H1 (cell line): ENCODE measurements around the gene CNDP2. TPM values are rescaled to one million over a fixed set of nuclear protein-coding genes. Genes with fewer than 3 reads are reported as not detected.
A peak's percentile ranks its signal among the peaks of the same experiment; 100 is the strongest.

Experiments used
- CTCF ChIA-PET: fragments of 300-600 bp; sonication (Branson Sonifier 250); formaldehyde crosslinking; loops from one replicate; lab custom pipeline; 2021; ENCODE audit not compliant: partially characterized antibody; lab: Charles Lee
- POLR2A ChIA-PET: fragments of 300-600 bp; sonication (Branson Sonifier 250); formaldehyde crosslinking; loops from one replicate; lab custom pipeline; 2021; ENCODE audit warnings: inconsistent platforms; ENCODE audit not compliant: partially characterized antibody; lab: Charles Lee
- DNase-seq, 2 experiments: peaks; one replicate each; pipeline versions ENCODE4 v3.0.0 to v3.0.0-alpha.2; 2010 to 2022; ENCODE audit warnings: low spot score in 2 of 2, low read depth in 1 of 2, mixed read lengths in 1 of 2
- FAIRE-seq: peaks from 2 replicates; lab custom pipeline; 2011; peaks lifted over from hg19 to GRCh38; lab: Jason Lieb, UNC
- H2AFZ ChIP-seq: 2 replicates; pipeline ENCODE4 v1.8.1; 2012; ENCODE audit warnings: low read length, inconsistent platforms
- H2AK5ac ChIP-seq: 2 replicates; pipeline ENCODE4 v1.6.1; 2013; ENCODE audit warnings: low read depth, low read length
- H2BK120ac ChIP-seq: replicated peaks from 2 replicates; pipeline ENCODE3; 2013; ENCODE audit warnings: low read depth, low read length, inconsistent platforms
- H2BK12ac ChIP-seq: 2 replicates; pipeline ENCODE4 v1.6.1; 2013; ENCODE audit warnings: low read depth, low read length
- H2BK15ac ChIP-seq: 2 replicates; pipeline ENCODE4 v1.6.1; 2013; ENCODE audit warnings: low read length
- H2BK20ac ChIP-seq: 2 replicates; pipeline ENCODE4 v1.6.1; 2013; ENCODE audit warnings: low read length
- H2BK5ac ChIP-seq: 2 replicates; pipeline ENCODE4 v1.6.1; 2013; ENCODE audit warnings: low read depth, low read length
- H3K14ac ChIP-seq: 2 replicates; pipeline ENCODE4 v1.6.1; 2013; ENCODE audit warnings: inconsistent platforms; ENCODE audit not compliant: insufficient read length
- H3K18ac ChIP-seq: 2 replicates; pipeline ENCODE4 v1.6.1; 2013; ENCODE audit warnings: low read length; ENCODE audit errors: extremely low read depth
- H3K23ac ChIP-seq: 2 replicates; pipeline ENCODE4 v1.6.1; 2013; ENCODE audit warnings: inconsistent platforms; ENCODE audit not compliant: insufficient read length
- H3K23me2 ChIP-seq: 2 replicates; pipeline ENCODE4 v1.6.1; 2013; ENCODE audit warnings: low read depth, low read length
- H3K27ac ChIP-seq: 2 replicates; pipeline ENCODE4 v1.6.1; 2011; ENCODE audit warnings: low read depth, low read length, inconsistent platforms
- H3K27me3 ChIP-seq, 4 experiments: replicated peaks in 1 of 4; 1 replicate in 1 of 4; 2 replicates in 3 of 4; pipeline versions ENCODE4 v1.6.1 to v1.8.1; 2011 to 2013; ENCODE audit warnings: low read length in 3 of 4, mild to moderate bottlenecking in 3 of 4, inconsistent platforms in 2 of 4, mixed read lengths in 2 of 4, moderate library complexity in 1 of 4; ENCODE audit not compliant: control insufficient read depth in 3 of 4, insufficient read depth in 3 of 4; ENCODE audit errors: extremely low read depth in 1 of 4
- H3K36me3 ChIP-seq, 4 experiments: 2 replicates each; pipeline versions ENCODE4 v1.6.1 to v1.8.1; 2011 to 2013; ENCODE audit warnings: mild to moderate bottlenecking in 4 of 4, low read length in 3 of 4, moderate library complexity in 2 of 4, control low read depth in 1 of 4, inconsistent platforms in 1 of 4; ENCODE audit not compliant: insufficient read depth in 4 of 4, control insufficient read depth in 2 of 4
- H3K4ac ChIP-seq: replicated peaks from 2 replicates; pipeline ENCODE3; 2013; ENCODE audit warnings: low read length, low read depth, mixed read lengths, inconsistent platforms; ENCODE audit not compliant: insufficient read length
- H3K4me1 ChIP-seq, 4 experiments: replicated peaks in 1 of 4; 1 replicate in 1 of 4; 2 replicates in 3 of 4; pipeline versions ENCODE4 v1.6.1 to v1.8.1; 2011 to 2013; ENCODE audit warnings: low read length in 3 of 4, inconsistent platforms in 2 of 4, mixed read lengths in 1 of 4; ENCODE audit not compliant: insufficient read depth in 4 of 4, control insufficient read depth in 3 of 4
- H3K4me2 ChIP-seq, 2 experiments: 2 replicates each; pipeline versions ENCODE4 v1.6.1 to v1.8.1; 2011 to 2013; ENCODE audit warnings: low read depth in 2 of 2, low read length in 2 of 2, control low read depth in 1 of 2, inconsistent platforms in 1 of 2, mild to moderate bottlenecking in 1 of 2; ENCODE audit not compliant: insufficient read depth in 1 of 2
- H3K4me3 ChIP-seq, 4 experiments: fragments of 200-600, 300-600 bp in 1 of 4; sonication (generic), shearing (Covaris generic), sonication (Bioruptor Twin) in 1 of 4; 2 replicates each; pipeline versions ENCODE4 v1.5.1 to v1.8.1; 2011 to 2016; ENCODE audit warnings: low read length in 4 of 4, low read depth in 3 of 4, control low read depth in 2 of 4, inconsistent platforms in 2 of 4, mild to moderate bottlenecking in 2 of 4, mixed read lengths in 1 of 4, moderate library complexity in 1 of 4; ENCODE audit not compliant: insufficient read depth in 2 of 4; ENCODE audit errors: extremely low read depth in 1 of 4
- H3K56ac ChIP-seq: replicated peaks from 2 replicates; pipeline ENCODE3; 2013; ENCODE audit warnings: low read depth, mild to moderate bottlenecking, mixed read lengths, low read length, inconsistent platforms; ENCODE audit not compliant: insufficient read length
- H3K79me1 ChIP-seq: 2 replicates; pipeline ENCODE4 v1.6.1; 2013; ENCODE audit warnings: low read depth, low read length, control low read depth
- H3K79me2 ChIP-seq, 2 experiments: 2 replicates each; pipeline versions ENCODE4 v1.6.1 to v1.8.1; 2012 to 2013; ENCODE audit warnings: low read length in 2 of 2, mild to moderate bottlenecking in 2 of 2, inconsistent platforms in 1 of 2; ENCODE audit not compliant: insufficient read depth in 2 of 2, control insufficient read depth in 1 of 2
- H3K9ac ChIP-seq, 4 experiments: replicated peaks in 1 of 4; 1 replicate in 1 of 4; 2 replicates in 3 of 4; pipeline versions ENCODE4 v1.6.1 to v1.8.1; 2011 to 2013; ENCODE audit warnings: low read depth in 3 of 4, low read length in 3 of 4, control low read depth in 2 of 4, mild to moderate bottlenecking in 2 of 4, moderate library complexity in 2 of 4, inconsistent platforms in 1 of 4; ENCODE audit errors: extremely low read depth in 1 of 4
- H3K9me3 ChIP-seq, 2 experiments: 2 replicates each; pipeline versions ENCODE4 v1.6.1 to v1.8.1; 2012 to 2013; ENCODE audit warnings: mild to moderate bottlenecking in 2 of 2, moderate library complexity in 2 of 2, control low read depth in 1 of 2, inconsistent platforms in 1 of 2, low read depth in 1 of 2, low read length in 1 of 2, mixed read lengths in 1 of 2; ENCODE audit not compliant: insufficient read depth in 2 of 2
- H4K20me1 ChIP-seq, 2 experiments: replicated peaks in 1 of 2; 2 replicates each; pipeline versions ENCODE3 to v1.8.1; 2011 to 2013; ENCODE audit warnings: inconsistent platforms in 2 of 2, low read length in 2 of 2, mild to moderate bottlenecking in 1 of 2; ENCODE audit not compliant: insufficient read depth in 2 of 2, control insufficient read depth in 1 of 2
- H4K5ac ChIP-seq: 2 replicates; pipeline ENCODE4 v1.6.1; 2013; ENCODE audit warnings: low read length, low read depth, mixed read lengths, inconsistent platforms; ENCODE audit not compliant: insufficient read length
- H4K8ac ChIP-seq: 2 replicates; pipeline ENCODE4 v1.8.0; 2013; ENCODE audit warnings: mild to moderate bottlenecking, moderate library complexity, low read length, inconsistent platforms; ENCODE audit not compliant: insufficient read depth; ENCODE audit errors: extremely low read depth
- H4K91ac ChIP-seq: replicated peaks from 2 replicates; pipeline ENCODE3; 2013; ENCODE audit warnings: low read length, mixed read lengths, inconsistent platforms; ENCODE audit not compliant: insufficient read length
- BACH1 ChIP-seq: IDR thresholded peaks from 2 replicates; pipeline ENCODE4 v1.6.1; 2012; ENCODE audit warnings: low read length, improper control_type of control experiment
- CEBPB ChIP-seq: IDR thresholded peaks from 2 replicates; pipeline ENCODE4 v1.6.1; 2012; ENCODE audit warnings: low read depth, low read length
- CREB1 ChIP-seq: IDR thresholded peaks from 2 replicates; pipeline ENCODE4 v1.6.1; 2012; ENCODE audit warnings: inconsistent platforms
- EGR1 ChIP-seq: IDR thresholded peaks from 2 replicates; pipeline ENCODE4 v1.6.1; 2011; ENCODE audit warnings: low read depth, low read length, borderline replicate concordance
- JUN ChIP-seq: IDR thresholded peaks from 2 replicates; pipeline ENCODE4 v1.6.1; 2011; ENCODE audit warnings: low read depth, mild to moderate bottlenecking, improper control_type of control experiment, low read length
- SAP30 ChIP-seq: fragments of 300-600 bp; sonication (generic); IDR thresholded peaks from 2 replicates; pipeline ENCODE4 v1.7.1; 2012; ENCODE audit warnings: low read length, moderate library complexity, mild to moderate bottlenecking, inconsistent platforms; ENCODE audit not compliant: insufficient read depth, insufficient replicate concordance
- SP2 ChIP-seq: IDR thresholded peaks from 2 replicates; pipeline ENCODE4 v1.6.1; 2012; ENCODE audit warnings: mild to moderate bottlenecking, low read length, inconsistent platforms
- TAF1 ChIP-seq: IDR thresholded peaks from 2 replicates; pipeline ENCODE4 v1.6.1; 2011; ENCODE audit warnings: mild to moderate bottlenecking, low read depth, low read length
- WGBS, 2 experiments: shearing (Covaris generic) in 1 of 2; methylation state at CpG; one replicate each; pipeline versions ENCODE4 v1.1.6 to v1.1.7; 2013 to 2015; ENCODE audit warnings: low lambda C conversion rate in 2 of 2, mixed read lengths in 2 of 2, inconsistent platforms in 1 of 2, low coverage in 1 of 2, missing lambda C conversion rate in 1 of 2; ENCODE audit not compliant: insufficient replicate concordance in 2 of 2, insufficient coverage in 1 of 2, insufficient read length in 1 of 2; ENCODE audit errors: extremely low coverage in 1 of 2, missing lambda C conversion rate in 1 of 2; 5-methylcytosine and 5-hydroxymethylcytosine counted together
- polyA plus RNA-seq, 7 experiments: library from polyadenylated mRNA; depleted of rRNA in 3 of 7; stranded (reverse) in 5 of 7; unstranded in 2 of 7; fragments of >200 nt in 5 of 7; fragments of 200-250 nt in 2 of 7; gene quantifications; 1 replicate in 5 of 7; 2 replicates in 1 of 7; 4 replicates in 1 of 7; pipeline versions ENCODE4 v1.2.1 to v1.2.3, GENCODE V29; 2011 to 2013; ENCODE audit warnings: missing spikeins in 2 of 7, mixed read lengths in 2 of 7
- total RNA-seq: library from RNA; stranded (reverse); fragmentation: NEBNext Ultra II Directional; extraction: Animal tissue kit (Norgen Biotek cat#: 25700); gene quantifications from 2 replicates; pipeline ENCODE4 v1.2.1, GENCODE V29; 2021
- TF ChIP-seq, protein P1 (sequence below), 3 experiments: IDR thresholded peaks; 1 replicate in 2 of 3; 2 replicates in 1 of 3; pipeline versions ENCODE4 v1.5.1 to v1.6.1; 2011; ENCODE audit warnings: low read length in 3 of 3, mild to moderate bottlenecking in 3 of 3, inconsistent platforms in 2 of 3, low read depth in 1 of 3, moderate library complexity in 1 of 3; ENCODE audit not compliant: insufficient read depth in 1 of 3; ENCODE audit errors: control extremely low read depth in 1 of 3

Gene CNDP2
- total and polyA plus RNA-seq, 2 of the 8 experiments (the other 6 are each of a cell fraction or from before 2014, with no cell fraction given) = 71.8 to 243 TPM

DNA sequence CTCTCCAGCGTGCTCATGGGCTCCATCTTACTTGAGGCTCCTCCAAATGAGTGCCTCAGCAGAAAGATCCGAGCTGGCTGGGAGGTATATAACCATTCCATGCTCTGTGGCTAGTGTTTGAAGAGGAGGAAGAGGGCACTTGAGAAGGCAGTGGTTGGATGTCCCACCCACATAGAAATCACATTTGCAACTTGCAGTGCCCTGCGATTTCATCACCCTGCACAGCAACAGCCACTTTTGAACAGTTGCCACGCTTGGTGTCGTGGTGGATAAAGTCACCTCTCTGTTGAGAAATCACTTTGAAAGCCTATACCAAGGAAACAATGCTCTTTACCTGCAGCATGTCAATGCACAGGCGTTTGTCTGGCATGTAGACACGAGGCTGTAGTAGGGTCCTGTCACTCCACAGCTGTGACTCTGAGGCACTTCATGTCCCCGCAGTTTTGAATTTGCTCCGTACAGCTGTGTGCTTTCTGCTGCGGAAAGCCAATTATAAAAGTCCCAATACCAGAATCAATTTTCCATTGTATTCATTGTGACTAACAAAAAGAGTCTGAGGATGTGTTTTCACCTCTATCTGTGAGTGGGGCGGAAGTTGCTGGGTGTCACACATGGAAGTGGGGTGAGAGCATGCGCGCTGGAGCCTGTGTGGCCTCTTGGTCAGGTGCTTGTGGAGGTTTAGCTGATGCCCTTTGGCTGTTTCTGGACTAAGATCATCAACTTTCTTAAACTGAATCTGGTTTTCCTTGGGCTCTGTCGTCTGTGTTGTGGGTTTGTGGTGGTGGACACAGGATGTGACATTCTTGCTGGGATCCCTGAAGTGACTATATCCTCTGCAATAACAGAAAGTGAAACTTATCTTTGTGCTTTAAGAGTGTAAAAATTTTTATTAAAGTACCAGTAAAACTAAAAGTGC lies 2.8 kb downstream of the CNDP2 start:
- CTCF ChIA-PET = interaction anchor here (0.6 to 1.3 kb wide), 5 partner anchors 11 to 301 kb away, joined by 3 read pairs; no protein-coding TSS in a partner anchor
- Histone ChIP-seq H3K4me2 (peak overlapping the region in 1 of 2 experiments; percentile 21; a peak in 1 of 4 replicates), H3K9ac (peak overlapping the region in 1 of 4 experiments; percentile 15; a peak in 1 of 7 replicates)

More for the DNA sequence above, 2.8 kb downstream of the CNDP2 start:
- H3K27me3 ChIP-seq = no peaks in the 10 kb centered on the region
- H3K27ac ChIP-seq = no peak overlapping the region
- peaks cover 12 to 32% (median 24%) of the 10 kb centered on the region in 4 experiments for H3K36me3 ChIP-seq
- no peak overlapping the region for H2BK20ac ChIP-seq
- H2AFZ ChIP-seq = no peak overlapping the region
- TF ChIP-seq CEBPB (no peak), CREB1 (no peak), JUN (no peak), EGR1 (no peak), SAP30 (no peak), BACH1 (no peak), SP2 (no peak), TAF1 (no peak)
- TF ChIP-seq, protein P1, sequence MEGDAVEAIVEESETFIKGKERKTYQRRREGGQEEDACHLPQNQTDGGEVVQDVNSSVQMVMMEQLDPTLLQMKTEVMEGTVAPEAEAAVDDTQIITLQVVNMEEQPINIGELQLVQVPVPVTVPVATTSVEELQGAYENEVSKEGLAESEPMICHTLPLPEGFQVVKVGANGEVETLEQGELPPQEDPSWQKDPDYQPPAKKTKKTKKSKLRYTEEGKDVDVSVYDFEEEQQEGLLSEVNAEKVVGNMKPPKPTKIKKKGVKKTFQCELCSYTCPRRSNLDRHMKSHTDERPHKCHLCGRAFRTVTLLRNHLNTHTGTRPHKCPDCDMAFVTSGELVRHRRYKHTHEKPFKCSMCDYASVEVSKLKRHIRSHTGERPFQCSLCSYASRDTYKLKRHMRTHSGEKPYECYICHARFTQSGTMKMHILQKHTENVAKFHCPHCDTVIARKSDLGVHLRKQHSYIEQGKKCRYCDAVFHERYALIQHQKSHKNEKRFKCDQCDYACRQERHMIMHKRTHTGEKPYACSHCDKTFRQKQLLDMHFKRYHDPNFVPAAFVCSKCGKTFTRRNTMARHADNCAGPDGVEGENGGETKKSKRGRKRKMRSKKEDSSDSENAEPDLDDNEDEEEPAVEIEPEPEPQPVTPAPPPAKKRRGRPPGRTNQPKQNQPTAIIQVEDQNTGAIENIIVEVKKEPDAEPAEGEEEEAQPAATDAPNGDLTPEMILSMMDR (IDR thresholded peaks at IDR 0.05; ENCODE audit: control extremely low read depth in 1 of 3, insufficient read depth in 1 of 3, low read depth in 1 of 3, low read length in 3 of 3) = no peak
- TF ChIP-seq, all 59 proteins: peak for 0
- DNase-seq (no peak), FAIRE-seq (no peak)
- Histone ChIP-seq H3K9me3 (no peaks in the 10 kb centered on the region), H2BK15ac (no peak overlapping the region), H3K4me3 (no peak overlapping the region), H3K4ac (no peak overlapping the region), H2BK5ac (no peak overlapping the region), H3K56ac (no peak overlapping the region), H3K79me1 (peaks cover 9% of the 10 kb centered on the region; the same call in 1 of the 2 replicates), H2BK12ac (no peak overlapping the region), H4K91ac (no peak overlapping the region), H3K4me1 (peaks cover 2 to 16% (median 5%) of the 10 kb centered on the region in 4 experiments; a peak in 5 of 7 replicates), H3K23me2 (peaks cover 2% of the 10 kb centered on the region; the same call in 1 of the 2 replicates), H3K18ac (no peak overlapping the region), H2AK5ac (peak overlapping the region; percentile 57; the same call in 1 of the 2 replicates), H4K5ac (no peak overlapping the region), H4K20me1 (peaks cover 2 to 9% of the 10 kb centered on the region in 2 experiments), H2BK120ac (no peak overlapping the region), H4K8ac (no peak overlapping the region), H3K23ac (no peak overlapping the region), H3K14ac (no peak overlapping the region), H3K79me2 (peaks cover 19 to 36% of the 10 kb centered on the region in 2 experiments)
- POLR2A ChIA-PET = interaction anchor here (0.9 to 2.1 kb wide), 4 partner anchors 10 to 213 kb away, joined by 3 to 10 read pairs (median 4); no protein-coding TSS in a partner anchor
- 90% methylated on average over 14 of the region's 14 CpGs; no CpG with 5 or more reads in 1 of the 2 experiments for WGBS, 2 experiments
